EH (cell line): ENCODE measurements around the gene KNG1.

Experiments
- DNase-seq: peaks from one replicate; pipeline ENCODE4 v3.0.0-alpha.2; 2015; ENCODE audit warnings: low read depth

The KNG1 gene

DNA sequence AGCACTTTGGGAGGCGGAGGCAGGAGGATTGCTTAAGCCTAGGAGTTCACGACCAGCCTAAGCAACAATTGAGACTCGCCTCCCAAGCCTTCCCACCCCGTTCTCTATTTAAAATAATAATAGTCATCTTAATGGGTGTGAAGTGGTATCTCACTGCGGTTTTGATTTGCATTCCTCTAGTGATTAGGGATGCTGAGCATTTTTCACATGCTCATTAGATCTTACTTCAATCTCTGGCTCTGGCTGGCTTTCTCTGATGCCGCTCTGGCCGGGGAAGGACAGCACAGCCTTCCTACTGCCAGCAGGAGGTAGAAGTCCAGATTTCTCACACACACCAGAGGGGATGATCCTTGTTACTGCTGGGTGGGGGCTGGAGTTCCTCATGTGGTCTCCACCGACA is 58.8 kb downstream of the KNG1 start:
- DNase-seq: no peak

DNA sequence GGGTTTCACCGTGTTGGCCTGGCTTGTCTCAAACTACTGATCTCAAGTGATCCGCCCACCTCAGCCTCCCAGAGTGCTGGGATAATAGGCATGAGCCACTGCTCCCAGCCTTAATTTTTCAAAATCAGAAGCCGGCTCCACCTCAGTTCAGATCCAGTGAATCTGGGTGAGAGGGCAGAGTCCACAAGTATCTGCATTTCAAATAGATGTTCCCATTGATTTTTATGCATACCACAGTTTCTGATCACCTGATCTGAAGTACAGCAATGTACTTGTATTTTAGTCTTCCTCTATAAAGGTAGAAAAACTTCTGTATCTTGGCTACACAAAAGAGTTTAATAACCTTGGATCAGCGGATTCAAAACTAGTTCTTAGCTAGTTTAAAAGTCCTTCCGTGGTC is 62.0 kb downstream of the KNG1 start:
- no peak for DNase-seq

DNA sequence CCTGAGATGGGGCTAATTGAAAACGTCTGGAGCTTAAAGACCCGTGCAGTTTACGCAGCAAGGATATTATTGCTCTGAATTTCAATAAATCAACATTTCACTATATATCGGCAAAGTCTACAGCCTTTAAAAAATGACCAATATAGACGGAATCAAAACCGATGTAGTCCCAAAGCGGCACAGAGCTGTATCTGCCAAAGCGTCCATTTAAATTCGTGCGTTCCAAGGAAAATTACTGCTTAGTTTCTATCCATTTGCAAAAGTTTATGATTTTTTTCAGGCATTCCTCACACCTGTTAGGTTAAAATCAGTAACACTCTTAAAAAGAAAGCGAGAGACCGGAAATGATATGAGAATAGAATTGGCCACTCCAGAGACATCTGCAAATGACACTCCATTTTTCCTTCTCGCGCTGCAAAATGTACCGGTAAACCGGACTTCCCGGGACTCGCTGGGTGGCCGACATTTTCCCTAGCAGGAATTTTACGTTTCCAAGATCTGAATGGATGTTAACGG is 65.4 kb downstream of the KNG1 start:
- DNase-seq: no peak

GRCh38 chr3:186783058-186783730 is 66.0 kb downstream of the KNG1 start, which contains the start of gene EIF4A2:
EIF4A2 (plus strand) TSS chr3:186783577; CDS start chr3:186783611, 34 bp downstream.
- peak; percentile 87 for DNase-seq

- DNase-seq: peak; percentile 81
Observed at GRCh38 chr3:186783731-186784515, 66.8 kb downstream of the KNG1 start.

GRCh38 chr3:186784820-186785494 is 67.8 kb downstream of the KNG1 start:
- no peak for DNase-seq

- no peak for DNase-seq
Observed at GRCh38 chr3:186785495-186786018, 68.4 kb downstream of the KNG1 start.

DNA sequence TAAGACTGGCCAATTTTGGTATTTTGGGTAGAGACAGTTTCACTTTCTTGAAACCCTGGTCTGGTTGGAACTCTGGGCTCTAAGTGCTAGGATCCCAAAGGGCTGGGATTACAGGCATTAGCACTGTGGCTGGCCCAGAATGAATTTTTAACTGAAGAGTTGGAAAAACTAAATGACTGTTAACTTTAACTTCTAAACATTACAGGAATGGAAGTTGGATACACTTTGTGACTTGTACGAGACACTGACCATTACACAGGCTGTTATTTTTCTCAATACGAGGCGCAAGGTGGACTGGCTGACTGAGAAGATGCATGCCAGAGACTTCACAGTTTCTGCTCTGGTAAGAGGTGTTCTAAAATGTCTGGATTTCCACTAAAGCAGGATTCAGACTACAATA is 69.8 kb downstream of the KNG1 start:
- no peak for DNase-seq

- no peak for DNase-seq
Observed at GRCh38 chr3:186787642-186788481, 70.7 kb downstream of the KNG1 start.

- DNase-seq: no peak
Observed at GRCh38 chr3:186788482-186789370, 71.6 kb downstream of the KNG1 start.

DNA sequence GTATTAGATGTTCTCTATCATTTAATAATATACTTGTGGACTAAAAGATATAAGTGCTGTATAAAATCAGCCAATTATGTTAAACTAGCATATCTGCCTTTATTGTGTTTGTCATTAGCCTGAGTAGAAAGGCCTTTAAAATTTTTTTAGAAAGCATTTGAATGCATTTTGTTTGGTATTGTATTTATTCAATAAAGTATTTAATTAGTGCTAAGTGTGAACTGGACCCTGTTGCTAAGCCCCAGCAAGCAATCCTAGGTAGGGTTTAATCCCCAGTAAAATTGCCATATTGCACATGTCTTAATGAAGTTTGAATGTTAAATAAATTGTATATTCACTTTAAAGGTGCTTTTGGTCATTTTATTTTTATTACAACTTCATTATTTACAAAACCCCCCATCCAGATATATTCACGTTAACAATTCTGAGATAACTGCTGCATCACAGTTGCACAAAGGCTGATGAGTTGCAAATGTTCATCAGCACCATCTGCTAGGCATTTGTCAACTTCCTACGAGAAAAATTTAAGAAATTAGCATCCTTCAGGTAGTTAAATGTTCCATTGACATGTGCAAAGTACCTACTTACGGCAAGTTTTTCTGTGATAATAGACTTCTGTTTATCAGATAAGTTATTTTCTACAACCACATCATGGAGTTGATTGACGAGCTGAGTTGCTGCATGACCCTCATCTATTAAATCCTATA is 72.5 kb downstream of the KNG1 start:
- DNase-seq: no peak

DNA sequence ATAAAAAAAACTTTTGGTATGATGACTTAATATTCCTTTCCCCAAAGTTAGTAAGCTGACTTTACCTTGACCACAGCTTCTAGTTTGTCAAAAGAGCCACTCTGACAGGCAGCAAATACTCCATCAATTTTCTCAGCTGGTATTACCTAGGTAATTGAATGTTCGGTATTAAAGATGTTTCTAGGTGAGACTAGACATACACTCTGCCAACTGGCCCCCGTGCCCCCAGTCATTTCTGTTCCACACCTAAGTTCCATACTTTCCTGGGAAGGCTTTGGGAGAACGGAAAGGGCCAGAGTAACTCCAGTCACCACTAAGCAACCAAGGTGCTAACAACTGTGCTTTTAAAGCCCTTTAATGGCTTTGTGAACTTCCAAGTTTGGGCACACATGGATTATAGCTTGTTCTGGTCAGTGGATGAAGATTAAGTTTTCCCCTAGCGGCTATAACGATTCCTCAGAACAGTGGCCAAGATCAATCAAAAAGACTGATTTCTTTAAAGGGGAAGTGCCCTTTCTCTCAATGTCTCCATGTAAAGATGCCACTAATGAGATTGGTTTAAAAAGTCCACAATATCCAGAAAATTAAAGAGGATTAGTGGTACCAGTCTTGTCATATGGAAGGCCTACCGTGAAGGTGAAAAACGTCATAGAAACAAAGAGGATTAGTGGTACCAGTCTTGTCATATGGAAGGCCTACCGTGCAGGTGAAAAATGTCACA is 73.3 kb downstream of the KNG1 start:
- DNase-seq: peak; percentile 61
